ENCODE results near the gene SLC6A17.

SLC6A17 gene

GRCh38 chr1:110164725-110165350 is 14.5 kb downstream of the SLC6A17 start:
- no peak for TF ChIP-seq CTCF (IDR thresholded peaks at IDR 0.05)
- Histone ChIP-seq H3K27ac (no peak overlapping the region), H3K9me3 (no peaks in the 10 kb centered on the region), H3K36me3 (no peaks in the 10 kb centered on the region), H3K4me3 (ENCODE audit: low read depth in 1 of 2, low read length in 1 of 2) (no peak overlapping the region), H3K27me3 (peaks cover 43% of the 10 kb centered on the region), H3K4me1 (ENCODE audit: control insufficient read depth in 1 of 2, insufficient read depth in 1 of 2, low read depth in 1 of 2, low read length in 1 of 2) (no peaks in the 10 kb centered on the region)

GRCh38 chr1:110165761-110166231 is 15.5 kb downstream of the SLC6A17 start:
- no peak for TF ChIP-seq CTCF (IDR thresholded peaks at IDR 0.05)

DNA sequence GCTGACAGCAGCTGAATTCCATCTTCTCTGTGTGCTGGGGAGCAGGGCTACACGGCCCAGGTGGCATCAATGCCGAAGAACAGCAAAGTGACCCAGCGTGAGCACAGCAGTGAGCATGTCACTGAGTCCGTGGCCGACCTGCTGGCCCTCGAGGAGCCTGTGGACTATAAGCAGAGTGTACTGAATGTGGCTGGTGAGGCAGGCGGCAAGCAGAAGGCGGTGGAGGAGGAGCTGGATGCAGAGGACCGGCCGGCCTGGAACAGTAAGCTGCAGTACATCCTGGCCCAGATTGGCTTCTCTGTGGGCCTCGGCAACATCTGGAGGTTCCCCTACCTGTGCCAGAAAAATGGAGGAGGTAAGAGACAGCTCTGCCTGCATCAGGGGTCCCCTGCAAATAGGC is 16.6 kb downstream of the SLC6A17 start:
- Histone ChIP-seq H3K27ac (no peak overlapping the region), H3K27me3 (peaks cover 25% of the 10 kb centered on the region), H3K4me1 (ENCODE audit: control insufficient read depth in 1 of 2, insufficient read depth in 1 of 2, low read depth in 1 of 2, low read length in 1 of 2) (no peaks in the 10 kb centered on the region), H3K36me3 (no peaks in the 10 kb centered on the region), H3K4me3 (ENCODE audit: low read depth in 1 of 2, low read length in 1 of 2) (no peak overlapping the region), H3K9me3 (no peaks in the 10 kb centered on the region)
- TF ChIP-seq CTCF (IDR thresholded peaks at IDR 0.05): no peak

More at GRCh38 chr1:110165761-110166231, 15.5 kb downstream of the SLC6A17 start:
- Histone ChIP-seq H3K4me3 (ENCODE audit: low read depth in 1 of 2, low read length in 1 of 2) (no peak overlapping the region), H3K27me3 (peaks cover 34% of the 10 kb centered on the region), H3K27ac (no peak overlapping the region), H3K9me3 (no peaks in the 10 kb centered on the region), H3K4me1 (ENCODE audit: control insufficient read depth in 1 of 2, insufficient read depth in 1 of 2, low read depth in 1 of 2, low read length in 1 of 2) (no peaks in the 10 kb centered on the region), H3K36me3 (no peaks in the 10 kb centered on the region)

DNA sequence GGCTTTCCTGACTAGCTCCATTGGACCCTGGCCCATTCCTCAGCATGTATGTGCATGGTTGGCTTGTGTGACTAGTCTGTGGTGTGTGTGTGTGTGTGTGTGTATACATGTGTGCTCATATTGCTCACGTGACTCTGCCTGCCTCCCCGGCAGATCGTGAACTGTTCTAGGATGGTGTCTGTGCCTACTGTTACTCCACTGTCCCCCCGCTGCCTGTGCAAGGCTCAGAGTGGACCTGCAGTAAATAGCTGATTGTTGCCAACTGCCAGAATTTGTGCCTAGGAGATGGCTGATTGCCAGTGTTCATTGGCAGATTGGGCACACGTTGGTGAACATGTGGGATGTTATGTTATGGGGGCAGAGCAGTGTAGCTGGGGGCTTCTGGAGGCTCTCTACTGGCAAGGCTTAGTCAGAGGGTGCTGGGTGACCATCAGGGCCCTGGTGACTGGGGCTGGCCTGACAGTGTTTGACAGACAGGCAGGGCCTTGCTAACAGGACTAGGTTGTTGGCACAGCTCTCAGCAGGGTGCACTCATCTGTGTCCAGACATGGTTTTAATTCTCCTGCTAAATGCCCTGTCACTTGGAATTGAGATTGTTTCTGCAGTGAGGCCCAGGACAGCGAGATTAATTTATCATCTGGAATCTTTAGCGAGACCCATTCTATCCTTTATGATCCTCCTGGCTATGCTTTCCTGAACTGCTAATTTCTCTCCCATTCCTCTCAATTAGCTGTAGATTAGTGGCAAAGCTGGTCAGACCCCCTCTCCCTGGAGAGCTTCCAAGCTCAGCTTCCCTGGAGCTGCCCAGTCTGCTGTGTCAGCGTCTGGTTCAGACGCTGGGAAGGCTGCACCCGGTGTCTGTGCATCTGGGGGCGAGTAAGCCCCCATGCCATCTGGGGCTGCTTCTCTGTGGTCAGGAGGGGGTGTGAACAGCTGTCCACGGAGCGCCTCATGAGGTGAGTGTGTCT is 20.8 kb downstream of the SLC6A17 start:
- H3K4me3 ChIP-seq (ENCODE audit: low read depth in 1 of 2, low read length in 1 of 2): no peak overlapping the region
- TF ChIP-seq CTCF (IDR thresholded peaks at IDR 0.05): no peak

DNA sequence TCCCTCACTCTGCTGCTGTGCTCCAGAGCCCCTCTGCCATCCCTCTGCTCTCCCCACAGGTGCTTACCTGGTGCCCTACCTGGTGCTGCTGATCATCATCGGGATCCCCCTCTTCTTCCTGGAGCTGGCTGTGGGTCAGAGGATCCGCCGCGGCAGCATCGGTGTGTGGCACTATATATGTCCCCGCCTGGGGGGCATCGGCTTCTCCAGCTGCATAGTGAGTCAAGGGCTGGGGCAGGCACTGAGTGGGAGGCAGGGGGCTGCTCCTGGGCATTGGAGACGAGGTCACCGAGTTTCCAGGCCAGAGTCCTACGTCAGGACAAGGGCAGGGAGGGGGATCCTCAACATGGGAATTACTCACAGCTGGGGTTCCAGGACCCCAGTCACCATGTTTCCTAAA is 21.7 kb downstream of the SLC6A17 start:
- Histone ChIP-seq H3K4me1 (ENCODE audit: control insufficient read depth in 1 of 2, insufficient read depth in 1 of 2, low read depth in 1 of 2, low read length in 1 of 2) (no peaks in the 10 kb centered on the region), H3K27me3 (peaks cover 27% of the 10 kb centered on the region), H3K9me3 (no peaks in the 10 kb centered on the region), H3K4me3 (ENCODE audit: low read depth in 1 of 2, low read length in 1 of 2) (no peak overlapping the region), H3K36me3 (no peaks in the 10 kb centered on the region), H3K27ac (no peak overlapping the region)
- TF ChIP-seq CTCF (IDR thresholded peaks at IDR 0.05): no peak

More for the DNA sequence above, 20.8 kb downstream of the SLC6A17 start:
- Histone ChIP-seq H3K36me3 (no peaks in the 10 kb centered on the region), H3K4me1 (ENCODE audit: control insufficient read depth in 1 of 2, insufficient read depth in 1 of 2, low read depth in 1 of 2, low read length in 1 of 2) (no peaks in the 10 kb centered on the region), H3K27me3 (peaks cover 21% of the 10 kb centered on the region), H3K9me3 (no peaks in the 10 kb centered on the region), H3K27ac (no peak overlapping the region)
